ENCODE results near the gene APIP.

The APIP gene

DNA sequence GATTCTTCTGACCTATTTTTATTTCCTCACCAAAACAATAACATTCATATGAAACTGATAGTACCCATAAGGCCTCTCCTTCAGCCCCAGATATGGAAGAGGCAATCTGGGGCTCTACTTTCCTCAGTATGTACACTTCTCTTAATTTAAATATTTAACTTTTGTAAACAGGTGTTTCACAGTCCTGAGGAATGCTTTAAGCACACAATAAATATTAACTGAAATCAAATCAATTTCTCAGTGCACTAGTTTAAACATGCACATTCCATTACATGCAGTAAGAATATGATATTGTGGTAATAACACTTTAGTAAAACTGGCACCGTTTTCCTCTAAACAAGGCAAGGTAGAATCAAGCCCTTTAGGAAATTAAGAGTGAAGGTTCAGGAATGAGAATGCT lies 28.9 kb downstream of the APIP start:
- DNase-seq (ENCODE audit: low spot score) = no peak

DNA sequence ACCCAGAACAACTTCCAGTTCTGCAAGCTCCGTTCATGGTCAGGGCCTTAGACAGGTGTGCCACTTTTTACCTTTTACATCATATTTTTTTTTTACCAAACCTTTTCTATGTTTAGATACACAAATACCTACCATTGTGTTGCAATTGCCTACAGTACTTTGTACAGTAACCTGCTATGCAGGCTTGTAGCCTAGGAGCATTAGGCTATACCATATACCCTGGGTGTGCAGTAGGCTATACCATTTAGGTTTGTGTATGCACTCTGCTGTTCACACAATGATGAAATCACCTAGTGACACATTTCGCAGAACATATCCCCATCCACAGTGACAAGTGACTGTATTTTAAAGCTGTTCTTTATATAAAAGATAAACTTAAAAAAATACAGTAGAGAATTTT lies 29.6 kb downstream of the APIP start:
- no peak for DNase-seq (ENCODE audit: low spot score)

DNA sequence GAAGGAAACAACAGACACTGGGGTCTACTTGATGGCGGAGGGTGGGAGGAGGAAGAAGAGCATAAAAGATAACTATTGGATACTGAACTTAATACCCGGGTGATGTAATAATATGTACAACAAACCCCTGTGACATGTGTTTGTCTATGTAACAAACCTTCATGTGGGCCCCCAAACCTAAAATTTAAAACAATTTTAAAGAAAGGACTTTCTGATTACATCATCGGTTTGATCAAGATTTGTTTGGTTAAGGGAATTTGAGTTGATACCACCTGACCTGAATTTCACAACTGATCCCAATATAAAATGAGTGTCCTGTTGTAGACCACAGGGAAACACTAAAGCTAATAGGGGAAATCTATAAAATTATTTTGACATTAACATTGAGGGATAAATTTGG lies 34.3 kb downstream of the APIP start:
- no peak for DNase-seq (ENCODE audit: low spot score)

DNA sequence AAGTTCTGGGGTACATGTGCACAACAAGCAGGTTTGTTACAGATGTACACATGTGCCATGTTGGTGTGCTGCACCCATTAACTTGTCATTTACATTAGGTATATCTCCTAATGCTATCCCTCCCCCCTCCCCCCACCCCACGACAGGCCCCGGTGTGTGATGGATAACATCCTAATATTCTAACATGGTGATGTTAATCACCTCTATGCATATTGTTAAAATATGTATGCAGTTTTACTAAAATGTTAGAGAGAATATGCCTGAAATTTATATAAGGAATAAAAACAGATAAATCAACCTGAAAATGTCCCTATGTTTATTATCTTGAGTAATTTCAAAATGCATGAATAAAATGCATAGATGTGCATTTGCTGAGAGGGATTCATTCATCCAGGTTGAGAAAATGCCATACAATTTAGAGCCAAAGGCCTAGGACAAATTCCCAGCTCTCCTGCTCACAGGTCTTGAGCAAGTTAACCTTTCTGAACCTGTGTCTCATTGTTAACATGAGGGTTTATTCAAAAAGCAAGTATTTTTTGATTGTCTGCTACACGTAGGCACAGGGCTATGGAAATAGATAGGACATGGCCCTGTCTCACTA lies 38.7 kb downstream of the APIP start:
- DNase-seq (ENCODE audit: low spot score) = no peak

DNA sequence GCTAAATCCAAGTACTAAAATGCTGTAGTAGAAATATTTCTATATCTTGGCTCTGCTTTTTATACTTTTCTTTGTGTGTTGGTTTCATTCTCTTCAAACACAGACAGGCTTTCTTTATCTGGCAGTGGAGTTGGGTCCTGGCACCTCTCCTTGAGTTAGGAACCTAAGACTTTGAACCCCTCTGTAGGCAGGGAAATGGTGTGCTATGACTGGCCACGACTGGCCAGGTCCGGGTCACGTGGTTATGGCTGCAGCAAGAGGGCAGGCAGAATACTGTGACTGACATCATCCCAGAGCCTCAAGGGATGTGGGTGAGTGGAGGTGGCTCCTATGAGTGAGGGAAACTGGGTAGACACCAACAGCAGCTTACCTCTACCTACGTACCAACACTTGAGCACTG lies 42.0 kb downstream of the APIP start:
- DNase-seq (ENCODE audit: low spot score) = no peak

DNA sequence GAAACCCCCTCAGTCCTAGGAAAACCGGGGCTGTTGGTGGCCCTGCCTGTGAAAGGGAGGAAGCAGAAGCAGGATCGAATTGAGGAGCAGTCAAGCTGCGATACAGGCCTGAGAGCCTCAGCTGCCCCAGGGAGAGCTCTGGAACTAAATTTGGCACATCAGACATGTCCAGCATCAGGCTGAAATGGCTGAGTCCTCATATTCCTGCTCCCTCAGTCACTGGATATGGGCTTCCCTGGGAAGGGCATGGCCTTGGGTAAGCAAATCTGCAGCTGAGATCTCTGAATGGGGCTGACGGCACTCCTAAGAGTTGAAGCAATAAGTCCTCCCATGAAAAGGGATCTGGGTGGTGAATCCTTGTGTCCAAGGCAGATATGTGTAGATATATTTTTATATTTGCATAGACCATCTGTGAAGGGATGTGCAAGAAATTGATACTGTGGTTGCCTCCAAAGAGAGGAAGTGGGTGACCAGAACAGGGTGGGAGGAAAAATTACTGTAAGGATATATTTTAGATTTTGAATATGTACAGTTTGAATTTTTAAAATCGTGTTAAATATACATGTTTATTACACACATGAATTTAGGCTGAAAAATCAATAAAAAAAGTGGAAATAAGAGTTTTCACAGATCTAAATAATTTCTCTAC lies 45.5 kb downstream of the APIP start:
- DNase-seq (ENCODE audit: low spot score) = no peak

DNA sequence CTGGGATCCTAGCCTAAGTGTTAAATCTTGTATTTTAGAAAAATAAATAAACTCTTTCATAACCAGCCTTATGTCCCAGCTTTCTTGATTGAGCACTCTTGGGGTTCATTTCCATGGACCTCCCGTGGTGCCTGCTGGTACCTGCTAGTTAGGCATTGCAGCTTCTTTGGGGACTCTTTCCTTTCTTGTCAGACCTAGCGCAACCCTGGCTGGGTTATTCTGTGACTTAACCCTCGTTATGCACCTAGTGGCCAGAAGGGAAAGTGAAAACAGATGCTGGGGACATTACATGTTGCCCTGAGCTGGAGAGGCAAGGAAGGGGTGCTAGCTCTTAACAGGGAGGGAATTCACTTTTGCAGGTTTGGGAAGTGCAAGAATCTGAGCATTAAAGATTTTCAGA lies 46.8 kb downstream of the APIP start:
- no peak for DNase-seq (ENCODE audit: low spot score)

DNA sequence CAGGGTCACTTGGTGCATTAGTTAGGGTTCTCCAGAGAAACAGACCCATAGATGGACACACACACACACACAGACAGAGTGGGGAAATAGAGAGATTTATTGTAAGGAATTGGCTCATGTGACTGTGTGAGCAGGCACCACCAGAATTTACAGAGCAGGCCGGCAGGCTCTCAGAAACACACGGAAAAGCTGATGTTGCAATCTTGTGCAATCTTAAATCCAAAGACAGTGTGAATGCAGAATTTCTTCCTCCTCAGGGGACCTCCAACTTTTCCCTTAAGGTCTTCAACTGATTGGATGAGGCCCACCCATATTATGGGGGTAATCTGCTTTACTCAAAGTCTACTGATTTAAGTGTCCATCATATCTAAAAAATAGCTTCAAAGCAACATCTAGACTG lies 49.8 kb downstream of the APIP start:
- DNase-seq (ENCODE audit: low spot score) = peak; percentile 35

DNA sequence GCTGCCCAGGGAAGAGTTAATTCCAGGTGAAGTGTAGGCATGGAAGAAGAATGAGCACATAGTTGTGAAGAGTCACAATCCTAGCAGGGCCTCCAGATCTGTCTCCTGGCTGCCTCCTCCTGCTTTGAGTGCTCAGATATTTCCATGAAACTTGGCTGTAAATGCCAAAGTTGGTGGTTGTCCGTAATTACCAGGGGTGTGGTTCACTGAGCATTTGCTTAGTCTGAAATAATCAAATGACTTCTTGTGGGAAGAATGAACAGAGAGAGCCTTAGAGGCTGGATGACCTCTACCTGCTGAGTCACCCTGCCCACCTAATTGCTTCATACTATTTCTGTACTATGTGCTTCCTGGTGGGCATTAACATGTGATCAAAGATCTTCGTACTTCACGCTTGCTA lies 50.9 kb downstream of the APIP start:
- no peak for DNase-seq (ENCODE audit: low spot score)

DNA sequence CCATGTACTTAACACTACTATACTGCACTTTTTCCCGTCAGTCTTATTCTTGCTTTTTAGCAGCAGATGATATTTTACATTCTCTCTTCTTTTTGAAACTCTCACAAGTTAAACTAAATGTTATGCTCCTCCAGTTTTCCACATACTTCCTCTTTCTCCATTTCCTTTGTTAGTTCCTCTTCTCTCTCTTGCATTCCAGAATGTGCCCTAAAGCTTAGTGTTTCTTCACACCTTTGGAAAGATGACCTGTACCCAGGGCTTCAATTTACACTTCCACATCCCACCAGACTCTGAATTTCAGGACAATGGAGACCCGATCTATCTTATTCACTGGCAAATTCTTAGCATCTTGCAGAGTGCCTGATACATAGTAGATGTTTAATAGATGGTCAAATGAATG lies 51.8 kb downstream of the APIP start:
- DNase-seq (ENCODE audit: low spot score) = no peak

DNA sequence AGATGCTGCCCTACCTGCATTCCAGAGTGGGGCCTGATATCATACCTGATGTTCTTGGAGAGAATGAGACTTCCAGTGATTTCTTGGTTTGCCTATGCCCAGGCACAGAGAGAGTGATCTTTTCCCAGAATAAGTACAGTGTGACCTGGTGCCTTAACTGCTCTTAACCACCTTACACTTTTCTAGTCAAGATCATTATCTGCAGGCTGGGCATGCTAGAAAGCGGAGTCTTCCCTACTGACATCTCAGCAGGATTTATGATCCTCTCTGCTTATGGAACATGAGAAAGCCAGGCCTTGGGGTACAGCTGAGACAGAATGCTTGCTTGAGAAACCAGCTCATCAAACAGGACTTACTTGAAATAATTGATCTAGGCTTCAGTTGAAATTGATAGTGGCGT lies 53.1 kb downstream of the APIP start:
- DNase-seq (ENCODE audit: low spot score) = no peak

DNA sequence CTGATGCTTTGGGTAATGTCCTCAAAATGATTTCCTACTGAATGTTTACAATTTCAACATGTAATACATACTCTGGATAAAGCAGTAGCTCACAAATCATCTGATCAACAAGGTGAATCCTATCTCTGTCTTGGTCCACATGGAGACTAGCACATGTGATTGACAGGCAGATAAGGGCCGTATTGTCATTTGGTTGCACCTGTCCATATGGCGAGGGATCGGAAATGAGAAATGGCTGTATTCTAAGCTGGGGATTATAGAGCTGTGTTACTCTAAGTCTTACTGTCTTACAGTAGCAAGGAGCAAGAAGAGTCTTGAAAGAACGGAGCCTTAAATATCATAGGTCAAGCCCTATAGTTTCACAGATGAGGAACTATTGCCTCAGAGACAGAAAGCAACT lies 55.7 kb downstream of the APIP start:
- DNase-seq (ENCODE audit: low spot score) = no peak

DNA sequence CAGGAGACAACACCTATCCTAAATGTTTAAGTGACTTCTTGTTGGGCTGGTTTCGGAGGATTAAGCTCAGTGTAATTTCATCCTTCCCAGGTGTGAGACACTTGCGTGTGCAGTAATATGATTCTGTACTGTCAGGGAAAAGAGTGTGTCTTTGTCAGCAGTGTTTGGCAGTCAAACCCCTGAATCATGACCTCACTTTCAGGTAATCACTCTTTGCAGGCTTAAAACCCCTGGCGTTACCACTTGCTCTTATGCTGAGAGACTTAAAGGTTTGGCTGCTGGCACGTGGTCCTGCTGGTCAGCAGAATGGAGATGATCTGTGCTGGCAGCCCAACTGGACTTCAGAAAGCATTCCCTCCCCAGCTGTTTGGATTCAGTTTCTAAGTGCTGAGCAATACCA lies 56.1 kb downstream of the APIP start:
- peak; percentile 11 for DNase-seq (ENCODE audit: low spot score)

DNA sequence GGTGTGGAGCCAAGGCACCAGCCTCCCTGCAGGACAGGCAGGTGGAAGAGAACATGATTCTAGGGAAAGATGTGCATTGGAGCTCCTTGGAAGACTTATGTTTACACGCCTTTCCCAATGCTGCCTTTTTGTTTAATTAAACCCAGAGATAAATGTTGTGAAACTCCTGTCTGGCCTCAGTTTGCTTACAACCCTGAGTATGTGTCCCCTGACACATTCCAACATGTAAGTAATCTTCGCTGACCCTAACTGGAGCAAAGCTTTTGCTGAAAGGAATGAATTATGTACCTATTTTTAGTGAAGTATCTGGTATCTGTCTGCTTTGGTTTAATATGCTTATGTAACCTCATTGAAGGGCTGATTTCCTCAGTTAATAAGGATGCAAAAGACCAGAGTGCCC lies 56.7 kb downstream of the APIP start:
- DNase-seq (ENCODE audit: low spot score) = no peak

DNA sequence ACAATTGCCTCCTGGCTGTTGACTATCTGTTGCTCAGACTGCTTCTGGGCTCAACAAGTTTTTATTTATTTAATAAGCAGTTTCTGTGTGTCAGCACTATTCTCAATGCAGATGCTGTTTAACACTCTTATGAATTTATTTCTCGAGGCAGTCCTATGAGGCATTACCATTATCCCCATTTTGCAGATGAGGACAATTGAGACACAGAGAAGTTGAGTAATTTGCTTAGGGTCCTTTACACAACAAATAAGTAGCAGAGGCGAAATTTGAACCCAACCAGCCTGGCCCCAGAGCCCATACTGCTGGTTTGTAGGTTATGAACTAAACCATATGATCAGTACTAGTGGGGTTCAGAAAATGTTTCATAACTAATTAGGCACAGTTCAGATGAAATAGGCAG lies 58.7 kb downstream of the APIP start:
- no peak for DNase-seq (ENCODE audit: low spot score)

DNA sequence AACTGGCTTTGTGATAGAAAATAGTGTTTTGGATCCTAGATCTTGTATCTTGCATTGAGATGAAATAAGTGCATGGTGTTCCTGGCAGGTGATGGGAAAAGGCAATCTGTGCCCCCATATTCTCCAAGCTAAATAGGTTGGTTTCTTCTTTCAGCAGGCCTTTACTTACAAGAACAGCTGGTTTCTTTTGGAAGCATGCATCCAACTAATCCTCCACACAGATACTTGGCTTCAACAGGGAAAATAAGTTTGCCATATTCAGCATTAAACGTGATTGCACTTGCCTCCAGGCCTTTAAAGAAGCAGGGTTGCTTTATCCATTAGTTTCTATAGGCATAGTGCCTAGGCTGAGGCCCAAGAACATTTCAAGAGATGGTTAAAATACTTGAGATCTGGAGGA lies 59.9 kb downstream of the APIP start:
- DNase-seq (ENCODE audit: low spot score) = no peak

DNA sequence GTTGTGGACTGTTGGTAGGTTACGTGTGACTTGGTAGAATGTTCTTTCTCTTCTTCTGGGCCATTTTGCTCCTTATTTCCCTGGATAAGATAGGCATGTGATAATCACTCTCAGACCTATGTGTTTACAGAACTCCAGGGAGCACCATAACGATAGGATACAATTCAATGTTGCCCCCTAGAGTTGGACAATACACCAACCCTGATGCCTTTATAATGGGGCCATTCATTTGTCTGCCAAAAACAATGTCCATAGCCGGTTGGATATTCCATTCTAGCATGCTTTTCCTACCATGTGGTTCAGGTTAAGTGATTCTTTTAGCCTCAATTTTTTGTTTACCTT lies 60.5 kb downstream of the APIP start:
- no peak for DNase-seq (ENCODE audit: low spot score)

DNA sequence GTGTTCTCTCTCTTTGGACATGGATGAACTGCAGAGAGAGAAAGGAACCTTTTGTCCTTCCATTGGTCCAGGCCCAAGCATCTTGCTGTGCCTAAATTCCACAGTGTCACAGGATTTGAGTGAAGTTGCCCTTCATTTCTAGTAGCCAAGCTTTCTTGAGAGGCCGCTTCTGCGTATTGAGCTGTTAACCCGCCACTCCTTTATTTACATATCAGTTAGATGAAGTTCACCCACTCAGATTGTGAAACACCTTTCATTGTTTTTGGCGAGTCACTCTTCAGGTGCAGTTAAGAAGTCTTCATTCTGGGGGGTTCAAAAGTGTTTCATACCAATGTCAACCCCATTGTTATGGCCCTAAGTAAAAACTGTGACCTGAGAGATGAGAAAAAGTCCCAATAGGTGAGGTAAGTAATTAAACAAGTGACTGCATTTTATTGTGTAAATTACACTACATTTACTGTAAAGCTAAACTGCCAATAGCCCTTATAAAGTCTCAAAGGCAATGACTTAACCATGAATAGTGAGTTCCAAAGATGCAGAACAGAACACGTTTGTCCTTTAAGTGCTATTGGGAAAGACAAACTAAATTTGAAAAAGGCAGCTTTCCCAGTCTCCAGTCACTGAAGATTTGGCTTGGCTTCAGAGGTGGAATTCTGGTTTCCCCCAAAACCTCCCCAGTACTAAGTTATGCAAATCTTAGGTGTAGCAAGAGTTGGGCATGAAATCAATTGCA lies 61.0 kb downstream of the APIP start:
- DNase-seq (ENCODE audit: low spot score) = no peak

DNA sequence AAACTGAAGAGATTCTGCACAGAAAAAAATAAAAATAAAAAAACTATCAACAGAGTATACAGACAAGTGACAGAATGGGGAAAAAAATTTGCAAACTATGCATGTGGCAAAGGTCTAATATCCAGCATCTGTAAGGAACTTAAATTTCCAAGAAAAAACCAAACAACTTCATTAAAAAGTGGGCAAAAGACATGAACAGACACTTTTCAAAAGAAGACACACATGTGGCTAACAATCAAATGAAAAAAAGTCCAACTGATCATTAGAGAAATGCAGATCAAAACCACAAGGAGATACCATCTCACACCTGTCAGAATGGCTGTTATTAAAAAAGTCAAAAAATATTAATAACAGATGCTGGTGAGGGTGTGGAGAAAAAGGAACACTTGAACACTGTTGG lies 64.3 kb downstream of the APIP start:
- DNase-seq (ENCODE audit: low spot score) = no peak

DNA sequence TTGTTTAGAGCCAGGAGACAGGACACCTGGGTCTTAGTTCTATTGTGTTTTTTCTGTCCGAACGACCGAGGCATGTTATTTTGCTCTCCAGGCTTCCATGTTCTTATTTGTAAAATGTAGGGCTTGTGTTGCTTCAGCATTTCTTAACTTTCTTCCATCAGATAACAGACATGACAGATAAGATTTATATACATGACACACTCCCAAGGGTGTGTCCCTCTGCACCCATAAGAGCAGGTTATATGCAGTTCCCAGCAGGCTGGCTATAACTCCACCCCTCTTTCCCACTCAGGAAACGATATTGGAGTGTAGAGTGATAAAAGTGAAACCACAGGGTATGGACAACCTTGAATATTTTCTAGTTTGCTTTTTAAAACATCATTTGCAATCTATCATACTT lies 65.8 kb downstream of the APIP start:
- DNase-seq (ENCODE audit: low spot score) = no peak

DNA sequence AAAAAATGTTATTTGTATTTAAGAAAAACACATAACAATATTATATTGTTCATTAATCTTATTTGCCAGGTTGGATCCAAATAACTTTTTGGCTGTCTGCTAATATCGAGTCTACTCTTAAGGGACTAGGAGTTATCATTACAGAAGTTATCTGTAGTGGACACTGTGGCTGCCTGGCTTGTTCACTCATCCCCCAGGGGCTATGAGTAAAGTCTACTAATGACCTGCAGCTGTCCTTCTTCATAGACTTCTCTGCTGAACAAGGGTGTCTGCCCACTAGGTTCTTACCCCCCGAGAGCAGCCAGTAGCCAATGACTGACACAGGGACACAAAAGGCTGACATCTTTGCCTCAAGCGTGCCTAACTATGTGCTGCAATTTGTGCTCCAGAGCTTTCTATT lies 69.7 kb downstream of the APIP start:
- DNase-seq (ENCODE audit: low spot score) = no peak

DNA sequence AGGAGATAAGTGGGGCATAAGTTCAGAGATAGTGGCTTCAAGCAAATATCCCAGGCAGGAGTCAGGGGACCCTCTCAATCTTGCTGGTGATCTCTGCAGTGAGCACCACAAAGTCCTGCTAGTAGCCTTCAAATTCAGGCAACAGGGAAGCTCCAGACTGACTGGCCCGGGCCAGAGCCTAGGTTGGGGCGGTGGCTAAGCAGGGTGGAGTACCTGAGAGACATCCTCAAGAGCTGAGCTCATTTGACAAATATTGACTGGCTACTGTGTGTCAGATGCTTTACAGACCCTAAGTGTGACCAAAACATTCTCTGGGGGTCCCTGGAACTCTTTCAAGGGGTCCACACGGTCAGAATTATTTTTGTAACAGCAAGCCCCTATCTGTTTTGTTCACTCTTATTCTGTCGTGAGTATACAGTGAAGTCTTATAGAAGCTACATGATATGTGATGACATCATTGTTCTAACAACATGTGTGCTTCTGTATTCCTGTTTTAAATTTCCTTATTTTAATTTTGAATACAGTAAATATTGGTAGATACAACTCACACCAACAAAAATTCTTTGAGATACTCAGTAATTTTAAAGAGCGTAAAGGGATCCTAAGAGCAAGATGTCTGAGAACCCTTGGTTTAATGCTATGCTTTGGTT lies 71.6 kb downstream of the APIP start:
- no peak for DNase-seq (ENCODE audit: low spot score)

DNA sequence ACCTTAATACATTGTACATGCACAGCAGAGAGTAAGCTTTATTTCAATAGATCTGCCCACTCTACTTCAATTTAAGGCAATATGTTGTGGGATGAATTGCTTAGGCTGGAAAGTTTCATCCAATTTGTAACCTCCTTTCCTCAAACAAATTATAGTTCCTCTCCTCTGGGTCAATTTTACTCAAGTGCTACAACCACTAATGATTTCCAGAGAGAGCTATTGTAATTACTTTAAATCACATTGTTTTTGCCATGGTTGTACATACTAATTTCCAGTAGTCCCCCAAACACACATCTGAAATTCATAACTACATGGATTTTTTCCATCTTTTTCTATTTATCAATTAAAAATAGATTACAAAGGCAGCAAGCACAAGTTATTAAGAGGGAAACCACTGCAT lies 72.9 kb downstream of the APIP start:
- DNase-seq (ENCODE audit: low spot score) = no peak

All from GM03348 (cell line).